NCI-H1436 treated with DMSO at 0.1 percent for 48 hours (cell line): ENCODE data around the gene IRF2BP1.
A peak's percentile ranks its signal among the peaks of the same experiment; 100 is the strongest.
"Not testable (repeated sequence)": the region's sequence is repeated elsewhere in the genome, so short reads cannot be mapped to it uniquely, and the experiment has no call there.

Experiments used
- DNase-seq: peaks from one replicate; lab custom pipeline; 2025; lab: John Stamatoyannopoulos, UW

IRF2BP1 gene

GRCh38 chr19:45902651-45903625, 17.0 kb upstream of the IRF2BP1 start:
- peak; percentile 78 for DNase-seq

- DNase-seq, result no peak
These were observed 16.1 kb upstream of the IRF2BP1 start, which contains the start of gene MYPOP for GRCh38 chr19:45901912-45902650. TSS of gene MYPOP (minus strand) at chr19:45902613. CDS start at chr19:45901773, 840 bp downstream.

GRCh38 chr19:45901432-45901911, 15.5 kb upstream of the IRF2BP1 start:
- DNase-seq, result no peak

GRCh38 chr19:45900738-45901431, 14.9 kb upstream of the IRF2BP1 start:
- DNase-seq, result no peak

- DNase-seq, result no peak
These were observed 14.1 kb upstream of the IRF2BP1 start for GRCh38 chr19:45899919-45900589.

- DNase-seq, result no peak
These were observed 13.3 kb upstream of the IRF2BP1 start for GRCh38 chr19:45899253-45899652.

GRCh38 chr19:45897261-45897812, 11.4 kb upstream of the IRF2BP1 start:
- DNase-seq, result no peak

GRCh38 chr19:45895983-45896599, 10.2 kb upstream of the IRF2BP1 start:
- DNase-seq, result not testable (repeated sequence)

GRCh38 chr19:45895519-45895972, 9.6 kb upstream of the IRF2BP1 start:
- DNase-seq, result no peak

- DNase-seq, result no peak
These were observed 4.9 kb upstream of the IRF2BP1 start for GRCh38 chr19:45890877-45891276.

GRCh38 chr19:45889210-45889885, 3.4 kb upstream of the IRF2BP1 start:
- no peak for DNase-seq

GRCh38 chr19:45887200-45887710, 1.3 kb upstream of the IRF2BP1 start:
- DNase-seq, result no peak

GRCh38 chr19:45886427-45887199, 672 bp upstream of the IRF2BP1 start:
- DNase-seq, result peak; percentile 63

GRCh38 chr19:45884682-45885555, 1.0 kb downstream of the IRF2BP1 start:
- DNase-seq, result no peak

GRCh38 chr19:45883881-45884681, 1.9 kb downstream of the IRF2BP1 start:
- no peak for DNase-seq

- no peak for DNase-seq
These were observed 2.4 kb downstream of the IRF2BP1 start for GRCh38 chr19:45883586-45883880.
